NCI-H2029 (cell line): Measurements from ENCODE around the gene MAST4.
"Not testable (repeated sequence)": the region's sequence is repeated elsewhere in the genome, so short reads cannot be mapped to it uniquely, and the experiment has no call there.

Source experiments
- DNase-seq: peaks from one replicate; lab custom pipeline; 2025; lab: John Stamatoyannopoulos, UW

MAST4 gene

GRCh38 chr5:66646570-66646969 lies 50.4 kb downstream of the MAST4 start:
- DNase-seq, result peak; percentile 21

- DNase-seq, result no peak
Measured at GRCh38 chr5:66647146-66647856, 51.1 kb downstream of the MAST4 start.

GRCh38 chr5:66652818-66653217 lies 56.6 kb downstream of the MAST4 start:
- DNase-seq, result no peak

GRCh38 chr5:66653325-66653724 lies 57.1 kb downstream of the MAST4 start:
- peak; percentile 21 for DNase-seq

- DNase-seq, result no peak
Measured at GRCh38 chr5:66655395-66656324, 59.5 kb downstream of the MAST4 start.

GRCh38 chr5:66658516-66658915 lies 62.3 kb downstream of the MAST4 start:
- no peak for DNase-seq

- DNase-seq, result no peak
Measured at GRCh38 chr5:66659780-66660179, 63.6 kb downstream of the MAST4 start.

- DNase-seq, result no peak
Measured at GRCh38 chr5:66660396-66660795, 64.2 kb downstream of the MAST4 start.

- peak; percentile 42 for DNase-seq
Measured at GRCh38 chr5:66661149-66661548, 65.0 kb downstream of the MAST4 start.

- DNase-seq, result peak; percentile 85
Measured at GRCh38 chr5:66666778-66667177, 70.6 kb downstream of the MAST4 start.

GRCh38 chr5:66669086-66669861 lies 73.1 kb downstream of the MAST4 start:
- DNase-seq, result no peak

GRCh38 chr5:66669862-66670195 lies 73.6 kb downstream of the MAST4 start:
- no peak for DNase-seq

- DNase-seq, result no peak
Measured at GRCh38 chr5:66671305-66671704, 75.1 kb downstream of the MAST4 start.

- DNase-seq, result no peak
Measured at GRCh38 chr5:66674802-66675201, 78.6 kb downstream of the MAST4 start.

GRCh38 chr5:66675406-66675805 lies 79.2 kb downstream of the MAST4 start:
- no peak for DNase-seq

GRCh38 chr5:66680221-66680620 lies 84.0 kb downstream of the MAST4 start:
- peak; percentile 18 for DNase-seq

- DNase-seq, result no peak
Measured at GRCh38 chr5:66680804-66681203, 84.6 kb downstream of the MAST4 start.

- DNase-seq, result no peak
Measured at GRCh38 chr5:66684663-66685062, 88.5 kb downstream of the MAST4 start.

- DNase-seq, result no peak
Measured at GRCh38 chr5:66689522-66690220, 93.5 kb downstream of the MAST4 start.

- DNase-seq, result no peak
Measured at GRCh38 chr5:66694036-66694435, 97.8 kb downstream of the MAST4 start.

- not testable (repeated sequence) for DNase-seq
Measured at GRCh38 chr5:66695840-66696239, 99.6 kb downstream of the MAST4 start.
